Neural cell (in vitro differentiated cells): Measurements from ENCODE around the gene POSTN. TPM values are rescaled to one million over a fixed set of nuclear protein-coding genes. Genes with fewer than 3 reads are reported as not detected.

Experiments used
- H2AFZ ChIP-seq: fragments of 200-600, 300-800 bp; sonication (generic), shearing (Covaris generic); 2 replicates; pipeline ENCODE4 v1.6.0; 2014; ENCODE audit warnings: low read depth, mild to moderate bottlenecking, antibody characterized with exemption, low read length, moderate library complexity
- H3F3A ChIP-seq: fragments of 200-600 bp; shearing (Covaris generic); 2 replicates; pipeline ENCODE4 v1.6.1; 2016; ENCODE audit warnings: mild to moderate bottlenecking, moderate library complexity, mixed read lengths, antibody characterized with exemption, low read length; ENCODE audit not compliant: insufficient read depth, poor library complexity, severe bottlenecking
- H3K27ac ChIP-seq: fragments of 200-600, 300-800 bp; sonication (generic), shearing (Covaris generic); 2 replicates; pipeline ENCODE4 v1.5.1; 2014; ENCODE audit warnings: mild to moderate bottlenecking, low read length, moderate library complexity
- H3K27me3 ChIP-seq: fragments of 300-800, 200-600 bp; sonication (generic), shearing (Covaris generic); 2 replicates; pipeline ENCODE4 v1.6.0; 2014; ENCODE audit warnings: mild to moderate bottlenecking, low read depth, low read length, moderate library complexity; ENCODE audit not compliant: insufficient read depth
- H3K36me3 ChIP-seq: fragments of 300-800, 200-600 bp; sonication (generic), shearing (Covaris generic); 2 replicates; pipeline ENCODE4 v1.5.1; 2014; ENCODE audit warnings: mild to moderate bottlenecking, antibody characterized with exemption, low read length, moderate library complexity; ENCODE audit not compliant: insufficient read depth
- H3K4me2 ChIP-seq: fragments of 300-800, 200-600 bp; sonication (generic), shearing (Covaris generic); 2 replicates; pipeline ENCODE4 v1.6.0; 2014; ENCODE audit warnings: mild to moderate bottlenecking, low read length
- H3K4me3 ChIP-seq: fragments of 300-800, 200-600 bp; sonication (generic), shearing (Covaris generic); 2 replicates; pipeline ENCODE4 v1.5.1; 2014; ENCODE audit warnings: mild to moderate bottlenecking, low read length, moderate library complexity
- H3K79me2 ChIP-seq: fragments of 200-600 bp; shearing (Covaris generic); replicated peaks from 2 replicates; pipeline ENCODE4 v1.6.0; 2014; ENCODE audit warnings: mild to moderate bottlenecking, low read length, moderate library complexity; ENCODE audit not compliant: insufficient read depth
- H3K9ac ChIP-seq: fragments of 300-800, 200-600 bp; sonication (generic), shearing (Covaris generic); 2 replicates; pipeline ENCODE4 v1.6.1; 2016; ENCODE audit warnings: mild to moderate bottlenecking, low read length, mixed read lengths
- H3K9me2 ChIP-seq: fragments of 200-600 bp; shearing (Covaris generic); 2 replicates; pipeline ENCODE4 v1.6.1; 2016; ENCODE audit warnings: mild to moderate bottlenecking, low read length, mixed read lengths; ENCODE audit not compliant: insufficient read depth
- H3K9me3 ChIP-seq: fragments of 200-600, 300-800 bp; sonication (generic), shearing (Covaris generic); 2 replicates; pipeline ENCODE4 v1.6.1; 2016; ENCODE audit warnings: mild to moderate bottlenecking, mixed run types, low read length, moderate library complexity, mixed read lengths
- H4K20me1 ChIP-seq: fragments of 200-600 bp; shearing (Covaris generic); 2 replicates; pipeline ENCODE4 v1.6.1; 2016; ENCODE audit warnings: mild to moderate bottlenecking, mixed run types; ENCODE audit not compliant: insufficient read depth
- CTCF ChIP-seq: fragments of 450-650 bp; IDR thresholded peaks from 2 replicates; pipeline ENCODE4 v1.5.1; 2014; ENCODE audit warnings: antibody characterized with exemption, mild to moderate bottlenecking, moderate library complexity; ENCODE audit not compliant: poor library complexity, severe bottlenecking
- EP300 ChIP-seq: fragments of 450-650 bp; conservative IDR thresholded peaks from 2 replicates; pipeline ENCODE4 v1.6.1; 2014; ENCODE audit warnings: antibody characterized with exemption, mild to moderate bottlenecking, moderate library complexity; ENCODE audit not compliant: poor library complexity, severe bottlenecking
- EZH2 ChIP-seq: fragments of 200-600, 300-800 bp; shearing (Covaris generic), sonication (generic); IDR thresholded peaks from 2 replicates; pipeline ENCODE4 v1.6.1; 2014; ENCODE audit warnings: antibody characterized with exemption, low read length, borderline replicate concordance, mild to moderate bottlenecking; ENCODE audit not compliant: insufficient read depth, poor library complexity, severe bottlenecking
- MXI1 ChIP-seq: fragments of 450-650 bp; conservative IDR thresholded peaks from 2 replicates; pipeline ENCODE4 v1.6.1; 2014; ENCODE audit warnings: antibody characterized with exemption, mild to moderate bottlenecking; ENCODE audit not compliant: poor library complexity, severe bottlenecking
- POLR2AphosphoS5 ChIP-seq: IDR thresholded peaks from 2 replicates; pipeline ENCODE4 v1.6.1; 2012
- RAD21 ChIP-seq: fragments of 450-650 bp; conservative IDR thresholded peaks from 2 replicates; pipeline ENCODE4 v1.6.1; 2014; ENCODE audit warnings: antibody characterized with exemption, mild to moderate bottlenecking, moderate library complexity
- REST ChIP-seq: IDR thresholded peaks from 2 replicates; pipeline ENCODE4 v1.6.1; 2012; ENCODE audit warnings: borderline replicate concordance
- SMC3 ChIP-seq: fragments of 450-650 bp; conservative IDR thresholded peaks from 2 replicates; pipeline ENCODE4 v1.6.1; 2014; ENCODE audit warnings: antibody characterized with exemption, mild to moderate bottlenecking, moderate library complexity; ENCODE audit not compliant: poor library complexity
- TAF1 ChIP-seq: IDR thresholded peaks from 2 replicates; pipeline ENCODE4 v1.6.1; 2012; ENCODE audit warnings: low read depth
- polyA plus RNA-seq: library from polyadenylated mRNA; depleted of rRNA; stranded (reverse); fragments of >200 nt; gene quantifications from 2 replicates; pipeline ENCODE4 v1.2.3, GENCODE V29; 2014

Gene POSTN
- polyA plus RNA-seq, 1 donor from 2014 or later = 1.8 TPM

GRCh38 chr13:37531049-37531448 is 67.5 kb downstream of the POSTN start:
- Histone ChIP-seq H3K27ac (no peak overlapping the region), H3K36me3 (no peaks in the 10 kb centered on the region), H2AFZ (no peak overlapping the region), H3K9ac (no peak overlapping the region), H3K4me2 (no peak overlapping the region), H3K9me3 (no peaks in the 10 kb centered on the region), H3K4me3 (no peak overlapping the region), H3K27me3 (no peaks in the 10 kb centered on the region), H3K79me2 (no peaks in the 10 kb centered on the region), H3K9me2 (no peaks in the 10 kb centered on the region), H3F3A (no peaks in the 10 kb centered on the region), H4K20me1 (no peaks in the 10 kb centered on the region)
- TF ChIP-seq SMC3 = no peak
- no peak for TF ChIP-seq CTCF
- no peak for TF ChIP-seq TAF1
- TF ChIP-seq REST = no peak
- no peak for TF ChIP-seq MXI1
- no peak for TF ChIP-seq RAD21
- TF ChIP-seq POLR2AphosphoS5 = no peak
- TF ChIP-seq EP300 = no peak
- no peak for TF ChIP-seq EZH2

- no peaks in the 10 kb centered on the region for H3K9me2 ChIP-seq
- no peak overlapping the region for H3K9ac ChIP-seq
- no peak overlapping the region for H3K4me3 ChIP-seq
- no peaks in the 10 kb centered on the region for H3K36me3 ChIP-seq
- H4K20me1 ChIP-seq = no peaks in the 10 kb centered on the region
- no peaks in the 10 kb centered on the region for H3K27me3 ChIP-seq
- TF ChIP-seq EP300 = no peak
- TF ChIP-seq EZH2 = no peak
- TF ChIP-seq RAD21 = no peak
- TF ChIP-seq TAF1 = no peak
- no peak for TF ChIP-seq CTCF
- no peak for TF ChIP-seq REST
- no peak for TF ChIP-seq SMC3
- no peak for TF ChIP-seq MXI1
- no peak for TF ChIP-seq POLR2AphosphoS5
- no peaks in the 10 kb centered on the region for H3F3A ChIP-seq
- H3K27ac ChIP-seq = no peak overlapping the region
- H3K4me2 ChIP-seq = no peak overlapping the region
- H2AFZ ChIP-seq = no peak overlapping the region
- no peaks in the 10 kb centered on the region for H3K79me2 ChIP-seq
- H3K9me3 ChIP-seq = no peaks in the 10 kb centered on the region
Measured at GRCh38 chr13:37529751-37530385, 68.7 kb downstream of the POSTN start.
